Endothelial cell of umbilical vein (primary cell): ENCODE data around the gene SPINK5. TPM values are rescaled to one million over a fixed set of nuclear protein-coding genes. Genes with fewer than 3 reads are reported as not detected.

Experiments
- BruUV-seq: library from RNA; stranded (reverse); fragments of 400-500 nt; replicated peaks from 2 replicates; lab custom pipeline; 2021; lab: Mats Ljungman, UMichigan
- CTCF ChIA-PET: fragments of 300-600, 350-600 bp; sonication (Branson Sonifier 250); formaldehyde crosslinking; loops from one replicate; lab custom pipeline; 2021; ENCODE audit warnings: antibody characterized with exemption, inconsistent platforms; lab: Charles Lee
- POLR2A ChIA-PET: fragments of 300-600, 350-600 bp; sonication (Branson Sonifier 250); formaldehyde crosslinking; loops from one replicate; lab custom pipeline; 2021; ENCODE audit warnings: antibody characterized with exemption, inconsistent platforms; lab: Charles Lee
- DNase-seq: peaks from one replicate; pipeline ENCODE4 v3.0.0-alpha.2; 2011; ENCODE audit warnings: low read depth, low spot score
- FAIRE-seq: peaks from 2 replicates; lab custom pipeline; 2011; peaks lifted over from hg19 to GRCh38; lab: Jason Lieb, UNC
- H2AFZ ChIP-seq: 2 replicates; pipeline ENCODE4 v1.6.0; 2012; ENCODE audit warnings: low read depth, low read length, control low read depth, inconsistent platforms
- H3K27ac ChIP-seq: 2 replicates; pipeline ENCODE4 v1.5.1; 2011; ENCODE audit warnings: low read depth, mild to moderate bottlenecking, control low read depth, low read length, moderate library complexity; ENCODE audit not compliant: insufficient read depth
- H3K27me3 ChIP-seq, 2 experiments: 2 replicates each; pipeline versions ENCODE4 v1.6.0 to v1.6.1; 2011; ENCODE audit warnings: low read length in 2 of 2, mixed read lengths in 1 of 2; ENCODE audit not compliant: control insufficient read depth in 2 of 2, insufficient read depth in 2 of 2
- H3K36me3 ChIP-seq, 2 experiments: 2 replicates in 1 of 2; 3 replicates in 1 of 2; pipeline ENCODE4 v1.5.1; 2011; ENCODE audit warnings: low read length in 2 of 2, mild to moderate bottlenecking in 1 of 2, moderate library complexity in 1 of 2; ENCODE audit not compliant: control insufficient read depth in 2 of 2, insufficient read depth in 2 of 2; ENCODE audit errors: extremely low read depth in 1 of 2
- H3K4me1 ChIP-seq: 3 replicates; pipeline ENCODE4 v1.5.1; 2011; ENCODE audit warnings: mild to moderate bottlenecking, low read length; ENCODE audit not compliant: control insufficient read depth, insufficient read depth; ENCODE audit errors: extremely low read depth
- H3K4me2 ChIP-seq: 2 replicates; pipeline ENCODE4 v1.6.1; 2011; ENCODE audit warnings: low read length, control low read depth, mixed read lengths; ENCODE audit not compliant: insufficient read depth
- H3K4me3 ChIP-seq, 3 experiments: fragments of 200-600 bp in 1 of 3; sonication (generic), shearing (Covaris generic) in 1 of 3; replicated peaks in 1 of 3; 2 replicates each; pipeline ENCODE4 v1.5.1; 2011 to 2016; ENCODE audit warnings: control low read depth in 3 of 3, low read length in 3 of 3, mild to moderate bottlenecking in 2 of 3, inconsistent platforms in 1 of 3, low read depth in 1 of 3, moderate library complexity in 1 of 3; ENCODE audit not compliant: insufficient read depth in 1 of 3
- H3K79me2 ChIP-seq: 2 replicates; pipeline ENCODE4 v1.6.0; 2012; ENCODE audit warnings: low read length, inconsistent platforms; ENCODE audit not compliant: control insufficient read depth, insufficient read depth
- H3K9ac ChIP-seq: replicated peaks from 2 replicates; pipeline ENCODE3; 2011; ENCODE audit warnings: low read length, control low read depth; ENCODE audit not compliant: insufficient read depth; ENCODE audit errors: extremely low read depth
- H3K9me1 ChIP-seq: replicated peaks from 3 replicates; pipeline ENCODE4 v1.6.0; 2011; ENCODE audit warnings: mild to moderate bottlenecking, low read length; ENCODE audit not compliant: control insufficient read depth, insufficient read depth; ENCODE audit errors: extremely low read depth
- H3K9me3 ChIP-seq: replicated peaks from 2 replicates; pipeline ENCODE4 v1.5.1; 2012; ENCODE audit warnings: low read length, inconsistent platforms; ENCODE audit not compliant: control insufficient read depth, insufficient read depth
- H4K20me1 ChIP-seq: replicated peaks from 2 replicates; pipeline ENCODE3; 2011; ENCODE audit warnings: mild to moderate bottlenecking, low read length; ENCODE audit not compliant: control insufficient read depth, insufficient read depth; ENCODE audit errors: extremely low read depth
- CTCF ChIP-seq, 2 donors: IDR thresholded peaks; 1 replicate in 1 of 2; 2 replicates in 1 of 2; pipeline ENCODE4 v1.5.1; 2011; ENCODE audit warnings: low read length in 2 of 2, mild to moderate bottlenecking in 2 of 2, moderate library complexity in 2 of 2, control low read depth in 1 of 2, inconsistent platforms in 1 of 2, low read depth in 1 of 2; ENCODE audit not compliant: insufficient read depth in 1 of 2; ENCODE audit errors: extremely low read depth in 1 of 2
- EZH2 ChIP-seq: IDR thresholded peaks from 2 replicates; pipeline ENCODE4 v1.6.1; 2012; ENCODE audit warnings: borderline replicate concordance, low read depth, mild to moderate bottlenecking, moderate library complexity, low read length, inconsistent platforms; ENCODE audit not compliant: severe bottlenecking
- FOS ChIP-seq: IDR thresholded peaks from 2 replicates; pipeline ENCODE4 v1.6.1; 2011; ENCODE audit warnings: mild to moderate bottlenecking, low read length, moderate library complexity, borderline replicate concordance; ENCODE audit not compliant: insufficient read depth
- GATA2 ChIP-seq: IDR thresholded peaks from 2 replicates; pipeline ENCODE4 v1.7.0; 2011; ENCODE audit warnings: low read depth, mild to moderate bottlenecking, moderate library complexity, mixed read lengths, low read length; ENCODE audit not compliant: insufficient read length, insufficient read depth
- JUN ChIP-seq: IDR thresholded peaks from 2 replicates; pipeline ENCODE4 v1.6.1; 2011; ENCODE audit warnings: borderline replicate concordance, low read depth; ENCODE audit not compliant: insufficient read length, insufficient read depth
- MAX ChIP-seq: IDR thresholded peaks from 2 replicates; pipeline ENCODE4 v1.6.1; 2011; ENCODE audit not compliant: insufficient read depth, insufficient read length
- MYC ChIP-seq: IDR thresholded peaks from one replicate; pipeline ENCODE4 v1.6.1; 2011; ENCODE audit warnings: mild to moderate bottlenecking, low read depth, low read length
- POLR2A ChIP-seq: IDR thresholded peaks from 2 replicates; pipeline ENCODE4 v1.6.1; 2012; ENCODE audit warnings: low read depth, mild to moderate bottlenecking, control low read depth, low read length
- POLR2AphosphoS5 ChIP-seq: IDR thresholded peaks from 2 replicates; pipeline ENCODE4 v1.6.1; 2012; ENCODE audit warnings: low read depth, mild to moderate bottlenecking, control low read depth, low read length, moderate library complexity; ENCODE audit not compliant: insufficient read depth
- dilution Hi-C: fragments of 300-500 bp; cut with MboI; formaldehyde crosslinking; loops from one replicate; pipeline ENCODE4 v1.15.0; 2019; ENCODE audit warnings: low sequenced_read_pairs; ENCODE audit not compliant: extremely low pct_ligation_motif_present
- intact Hi-C: fragments of 100-400 bp; cut with micrococcal nuclease; formaldehyde crosslinking; loops from one replicate; pipeline ENCODE4 v1.10.0; 2022
- polyA plus RNA-seq, 4 experiments: library from polyadenylated mRNA; depleted of rRNA in 3 of 4; stranded (reverse) in 3 of 4; unstranded in 1 of 4; fragments of >200 nt; gene quantifications; 2 replicates each; pipeline versions ENCODE4 v1.2.1 to v1.2.3, GENCODE V29; 2011 to 2012; ENCODE audit warnings: missing spikeins in 1 of 4
- total RNA-seq: library from RNA; stranded (reverse); gene quantifications from 2 replicates; pipeline ENCODE4 v1.2.3, GENCODE V29; 2021

Gene SPINK5
- total and polyA plus RNA-seq, 2 donors (not counting 3 experiments of a cell fraction or from before 2014, with no cell fraction given) = 0.12 to 0.91 TPM

DNA sequence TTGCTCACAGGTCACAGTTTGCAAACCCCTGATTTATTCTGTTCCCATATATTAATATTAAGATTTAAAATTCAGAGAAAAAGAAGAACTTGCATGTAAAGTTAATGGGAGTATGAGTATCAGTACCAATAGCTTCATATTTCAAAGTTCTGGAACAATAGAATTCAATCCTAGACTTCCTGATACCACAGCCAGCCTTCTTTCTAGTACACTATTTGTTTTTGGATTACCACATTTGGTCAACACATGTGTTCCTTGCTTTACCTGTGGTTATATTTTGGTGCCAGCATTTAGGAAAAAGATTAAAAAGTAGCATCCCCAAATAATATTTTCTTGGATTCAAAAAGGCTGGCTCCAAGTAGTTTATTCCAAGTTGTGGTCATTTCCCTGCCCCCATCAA, 49.5 kb downstream of the SPINK5 start:
- Histone ChIP-seq H3K4me3 (no peak overlapping the region), H3K36me3 (no peaks in the 10 kb centered on the region), H3K27me3 (no peaks in the 10 kb centered on the region), H3K79me2 (no peaks in the 10 kb centered on the region), H3K4me1 (no peaks in the 10 kb centered on the region), H3K27ac (no peak overlapping the region), H3K9me3 (no peaks in the 10 kb centered on the region), H3K9me1 (no peaks in the 10 kb centered on the region), H4K20me1 (no peaks in the 10 kb centered on the region), H2AFZ (no peak overlapping the region), H3K4me2 (no peak overlapping the region), H3K9ac (no peak overlapping the region)
- BruUV-seq = no TSS peak
- intact Hi-C loops = no loop called here
- no peak for TF ChIP-seq MAX
- TF ChIP-seq MYC = no peak
- TF ChIP-seq FOS = no peak
- no peak for TF ChIP-seq EZH2
- no peak for TF ChIP-seq POLR2AphosphoS5
- TF ChIP-seq CTCF (IDR thresholded peaks at IDR 0.05; ENCODE audit: extremely low read depth in 1 of 2, insufficient read depth in 1 of 2, low read depth in 1 of 2, low read length in 2 of 2) = no peak
- TF ChIP-seq GATA2 = no peak
- no peak for TF ChIP-seq POLR2A
- no peak for TF ChIP-seq JUN
- dilution Hi-C loops = no loop called here
- ChIA-PET POLR2A (no interaction called here), CTCF (interaction anchor here (1.0 to 1.5 kb wide), 4 partner anchors 16 to 618 kb away, joined by 3 to 7 read pairs (median 4); no protein-coding TSS in a partner anchor)
- no peak for DNase-seq
- FAIRE-seq = no peak
